ENCODE results near the gene PHKG2.

DNA sequence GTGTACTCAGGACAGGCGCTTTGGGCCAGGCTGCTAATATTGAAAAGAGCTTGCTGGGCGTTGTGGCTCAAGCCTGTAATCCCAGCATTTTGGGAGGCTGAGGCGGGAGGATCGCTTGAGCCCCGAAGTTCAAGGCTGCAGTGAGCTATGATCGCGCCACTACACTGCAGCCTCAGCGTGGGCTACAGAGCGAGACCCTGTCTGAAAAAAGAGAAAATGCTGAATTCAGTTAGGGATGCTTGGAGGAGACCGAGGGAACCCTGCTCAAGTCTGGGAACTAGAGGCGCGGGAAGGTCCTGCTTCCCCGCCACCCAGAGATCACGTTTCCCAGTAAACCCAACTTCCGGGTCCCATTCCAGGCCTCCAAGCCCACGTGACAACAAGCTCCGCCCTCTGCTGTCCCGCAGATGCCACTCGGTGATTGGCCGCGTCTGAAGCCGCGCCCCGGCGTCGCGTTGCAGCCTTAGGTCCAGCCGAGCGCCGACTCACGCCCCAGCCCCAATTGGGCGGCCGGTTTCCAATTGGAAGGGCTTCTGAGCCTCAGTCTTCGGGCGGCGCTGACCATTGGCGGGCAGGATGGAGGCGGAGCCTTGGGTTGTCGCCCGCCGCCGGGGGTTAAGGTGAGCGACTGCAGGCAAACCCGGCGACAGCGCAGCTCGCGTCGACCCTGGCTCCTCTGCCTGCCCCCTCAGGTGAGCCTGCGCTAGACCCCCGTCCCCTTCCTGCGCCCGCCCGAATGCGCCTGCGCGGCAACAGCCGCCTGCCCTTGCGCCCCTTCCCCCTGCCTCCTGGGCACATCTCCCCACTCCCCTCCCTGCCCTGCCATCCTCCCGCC is at the start of gene PHKG2:
- TF ChIP-seq POLR2A (IDR thresholded peaks at IDR 0.05) = peak; percentile 41
- TF ChIP-seq, protein P1, sequence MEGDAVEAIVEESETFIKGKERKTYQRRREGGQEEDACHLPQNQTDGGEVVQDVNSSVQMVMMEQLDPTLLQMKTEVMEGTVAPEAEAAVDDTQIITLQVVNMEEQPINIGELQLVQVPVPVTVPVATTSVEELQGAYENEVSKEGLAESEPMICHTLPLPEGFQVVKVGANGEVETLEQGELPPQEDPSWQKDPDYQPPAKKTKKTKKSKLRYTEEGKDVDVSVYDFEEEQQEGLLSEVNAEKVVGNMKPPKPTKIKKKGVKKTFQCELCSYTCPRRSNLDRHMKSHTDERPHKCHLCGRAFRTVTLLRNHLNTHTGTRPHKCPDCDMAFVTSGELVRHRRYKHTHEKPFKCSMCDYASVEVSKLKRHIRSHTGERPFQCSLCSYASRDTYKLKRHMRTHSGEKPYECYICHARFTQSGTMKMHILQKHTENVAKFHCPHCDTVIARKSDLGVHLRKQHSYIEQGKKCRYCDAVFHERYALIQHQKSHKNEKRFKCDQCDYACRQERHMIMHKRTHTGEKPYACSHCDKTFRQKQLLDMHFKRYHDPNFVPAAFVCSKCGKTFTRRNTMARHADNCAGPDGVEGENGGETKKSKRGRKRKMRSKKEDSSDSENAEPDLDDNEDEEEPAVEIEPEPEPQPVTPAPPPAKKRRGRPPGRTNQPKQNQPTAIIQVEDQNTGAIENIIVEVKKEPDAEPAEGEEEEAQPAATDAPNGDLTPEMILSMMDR (IDR thresholded peaks at IDR 0.05) = no peak

Measured in ovary (tissue), 3 donors.